ENCODE data around the gene HRAS. TPM values are rescaled to one million over a fixed set of nuclear protein-coding genes. Genes with fewer than 3 reads are reported as not detected.

Gene HRAS
- total RNA-seq, 1 donor from 2014 or later, result 21.2 TPM

DNA sequence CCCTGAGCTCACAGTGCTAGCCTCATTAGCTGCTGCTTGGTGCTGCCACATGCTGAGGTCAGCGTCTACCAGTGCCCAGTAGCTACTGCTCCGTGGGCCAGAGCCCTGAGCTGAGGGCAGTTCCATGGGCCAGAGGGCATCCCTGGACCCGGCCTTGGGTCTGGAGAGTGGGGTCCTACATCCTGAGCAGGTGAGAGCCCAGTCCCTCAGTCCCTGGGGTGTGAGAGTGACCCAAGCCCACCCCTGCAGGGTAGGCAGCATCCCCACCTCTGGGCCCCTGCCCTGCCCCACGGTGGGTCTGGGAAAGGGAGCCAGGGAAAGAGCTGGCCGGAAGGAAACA lies 15.3 kb upstream of the HRAS start:
- no peaks in the 10 kb centered on the region for H3K36me3 Mint-ChIP-seq
- H3K9me3 ChIP-seq (ENCODE audit: low read depth), result no peaks in the 10 kb centered on the region
- DNase-seq (ENCODE audit: low spot score), result no peak
- no peaks in the 10 kb centered on the region for H3K9me3 Mint-ChIP-seq
- peaks cover 10% of the 10 kb centered on the region for H3K4me1 Mint-ChIP-seq
- no peak overlapping the region for H3K4me3 ChIP-seq
- no peak overlapping the region for H3K4me2 ChIP-seq
- H3K27ac Mint-ChIP-seq, result no peak overlapping the region
- H3K27me3 ChIP-seq, result peaks cover 15% of the 10 kb centered on the region
- TF ChIP-seq EZH2 (IDR thresholded peaks at IDR 0.05) (no peak), EZH2phosphoT487 (IDR thresholded peaks at IDR 0.05) (no peak)
- TF ChIP-seq, protein P1, sequence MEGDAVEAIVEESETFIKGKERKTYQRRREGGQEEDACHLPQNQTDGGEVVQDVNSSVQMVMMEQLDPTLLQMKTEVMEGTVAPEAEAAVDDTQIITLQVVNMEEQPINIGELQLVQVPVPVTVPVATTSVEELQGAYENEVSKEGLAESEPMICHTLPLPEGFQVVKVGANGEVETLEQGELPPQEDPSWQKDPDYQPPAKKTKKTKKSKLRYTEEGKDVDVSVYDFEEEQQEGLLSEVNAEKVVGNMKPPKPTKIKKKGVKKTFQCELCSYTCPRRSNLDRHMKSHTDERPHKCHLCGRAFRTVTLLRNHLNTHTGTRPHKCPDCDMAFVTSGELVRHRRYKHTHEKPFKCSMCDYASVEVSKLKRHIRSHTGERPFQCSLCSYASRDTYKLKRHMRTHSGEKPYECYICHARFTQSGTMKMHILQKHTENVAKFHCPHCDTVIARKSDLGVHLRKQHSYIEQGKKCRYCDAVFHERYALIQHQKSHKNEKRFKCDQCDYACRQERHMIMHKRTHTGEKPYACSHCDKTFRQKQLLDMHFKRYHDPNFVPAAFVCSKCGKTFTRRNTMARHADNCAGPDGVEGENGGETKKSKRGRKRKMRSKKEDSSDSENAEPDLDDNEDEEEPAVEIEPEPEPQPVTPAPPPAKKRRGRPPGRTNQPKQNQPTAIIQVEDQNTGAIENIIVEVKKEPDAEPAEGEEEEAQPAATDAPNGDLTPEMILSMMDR (IDR thresholded peaks at IDR 0.05), result no peak
- no peak overlapping the region for H2AFZ ChIP-seq (replicated peaks)
- H3K9ac ChIP-seq, result no peak overlapping the region
- no peak overlapping the region for H3K4me3 Mint-ChIP-seq
- no peaks in the 10 kb centered on the region for H4K20me1 ChIP-seq (ENCODE audit: low read depth)
- no peak overlapping the region for H3K27ac ChIP-seq
- H3K27me3 Mint-ChIP-seq (ENCODE audit: insufficient read depth, low read depth), result peaks cover 5% of the 10 kb centered on the region
- H3F3A ChIP-seq (ENCODE audit: low read depth), result peaks cover 2% of the 10 kb centered on the region
- H3K36me3 ChIP-seq, result no peaks in the 10 kb centered on the region
- peaks cover 3% of the 10 kb centered on the region for H3K4me1 ChIP-seq
- no peaks in the 10 kb centered on the region for H3K79me2 ChIP-seq (ENCODE audit: low read depth)

DNA sequence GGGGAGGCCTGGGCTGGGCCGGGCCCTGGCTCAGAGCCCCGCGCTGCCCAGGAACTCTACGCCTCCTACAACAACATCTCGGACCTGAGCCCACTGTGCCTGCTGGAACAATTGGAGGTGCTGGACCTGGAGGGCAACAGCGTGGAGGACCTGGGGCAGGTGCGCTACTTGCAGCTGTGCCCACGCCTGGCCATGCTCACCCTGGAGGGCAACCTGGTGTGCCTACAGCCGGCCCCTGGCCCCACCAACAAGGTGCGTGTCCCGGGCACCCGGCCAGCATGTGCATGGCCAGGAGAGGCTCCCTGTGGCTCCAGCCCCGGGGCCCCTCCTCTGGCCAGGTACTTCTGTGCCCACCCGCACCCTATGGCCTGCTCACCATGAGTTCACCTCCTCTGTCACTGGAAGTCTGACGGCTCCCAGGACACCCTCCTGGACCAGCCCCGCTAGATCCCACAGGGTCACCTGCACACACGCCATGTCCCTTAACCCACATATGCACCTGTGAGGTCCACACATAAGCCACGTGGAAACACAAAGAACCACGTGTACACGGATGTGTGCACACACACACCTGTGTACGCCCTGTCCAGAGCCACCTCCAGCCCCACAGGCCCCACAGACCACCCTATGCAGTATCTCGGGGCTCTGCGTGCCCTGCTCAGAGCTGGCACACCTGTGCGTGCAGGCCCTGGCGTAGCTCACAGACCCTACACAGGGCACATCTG lies 14.8 kb upstream of the HRAS start:
- H3K27ac Mint-ChIP-seq, result peak overlapping the region; percentile 42
- H3K79me2 ChIP-seq (ENCODE audit: low read depth), result no peaks in the 10 kb centered on the region
- TF ChIP-seq EZH2 (IDR thresholded peaks at IDR 0.05), result no peak
- no peak for TF ChIP-seq EZH2phosphoT487 (IDR thresholded peaks at IDR 0.05)
- TF ChIP-seq, protein P1 (IDR thresholded peaks at IDR 0.05), result no peak
- peaks cover 9% of the 10 kb centered on the region for H3K27me3 ChIP-seq
- H3K9me3 ChIP-seq (ENCODE audit: low read depth), result no peaks in the 10 kb centered on the region
- H3K27ac ChIP-seq, result no peak overlapping the region
- no peak for DNase-seq (ENCODE audit: low spot score)
- H3K4me1 ChIP-seq, result peaks cover 3% of the 10 kb centered on the region
- no peak overlapping the region for H2AFZ ChIP-seq (replicated peaks)
- no peak overlapping the region for H3K4me2 ChIP-seq
- H3K27me3 Mint-ChIP-seq (ENCODE audit: insufficient read depth, low read depth), result peaks cover 5% of the 10 kb centered on the region
- no peaks in the 10 kb centered on the region for H3F3A ChIP-seq (ENCODE audit: low read depth)
- H3K36me3 Mint-ChIP-seq, result no peaks in the 10 kb centered on the region
- no peaks in the 10 kb centered on the region for H3K36me3 ChIP-seq
- no peaks in the 10 kb centered on the region for H4K20me1 ChIP-seq (ENCODE audit: low read depth)
- H3K4me3 ChIP-seq, result no peak overlapping the region
- H3K4me3 Mint-ChIP-seq, result no peak overlapping the region
- no peaks in the 10 kb centered on the region for H3K9me3 Mint-ChIP-seq
- no peak overlapping the region for H3K9ac ChIP-seq
- H3K4me1 Mint-ChIP-seq, result peaks cover 13% of the 10 kb centered on the region

DNA sequence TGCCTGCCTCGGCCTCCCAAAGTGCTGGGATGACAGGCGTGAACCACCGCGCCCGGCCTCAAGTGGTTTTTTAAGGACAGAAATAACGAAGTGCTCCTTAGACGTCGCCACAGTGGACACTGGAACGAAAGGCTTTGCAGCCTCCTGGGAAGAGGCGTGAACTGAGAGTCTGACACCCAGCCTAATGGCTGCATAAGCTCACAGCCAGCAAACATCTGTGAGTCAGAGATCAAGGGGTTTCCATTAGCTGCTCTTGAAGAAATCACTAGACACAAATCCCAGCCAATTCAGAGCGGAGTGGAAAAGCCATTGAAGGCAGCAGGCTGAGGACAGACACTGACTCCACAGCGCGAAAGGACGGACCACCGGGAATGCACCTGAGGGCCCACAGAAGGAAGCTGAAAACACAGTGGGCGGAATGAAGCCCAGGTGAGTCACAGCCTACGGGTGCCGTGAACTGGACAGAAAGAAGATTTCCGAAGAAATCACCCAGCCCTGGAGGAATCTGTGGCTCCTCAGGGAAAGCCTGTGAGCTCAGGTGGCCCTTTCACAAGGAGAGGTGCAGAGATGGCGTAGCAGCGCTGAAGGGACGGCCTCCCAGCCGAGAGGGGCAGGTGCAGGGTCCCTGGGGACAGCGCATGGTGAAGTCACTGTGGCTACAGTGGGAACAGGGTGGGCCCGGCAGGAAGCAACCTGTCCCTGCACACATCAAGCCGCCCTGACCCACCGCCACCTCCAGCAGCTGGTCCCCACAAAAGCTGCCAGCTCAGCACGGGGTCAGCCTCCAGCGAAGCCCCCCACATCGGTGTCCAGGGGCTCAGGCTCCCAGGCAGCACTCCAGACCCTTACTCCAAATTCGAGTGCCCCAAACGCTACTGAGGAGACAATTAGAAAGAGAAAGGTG lies 13.6 kb upstream of the HRAS start:
- H3K36me3 Mint-ChIP-seq, result no peaks in the 10 kb centered on the region
- H2AFZ ChIP-seq (replicated peaks), result no peak overlapping the region
- peaks cover 5% of the 10 kb centered on the region for H3K27me3 Mint-ChIP-seq (ENCODE audit: insufficient read depth, low read depth)
- TF ChIP-seq EZH2phosphoT487 (IDR thresholded peaks at IDR 0.05) (no peak), EZH2 (IDR thresholded peaks at IDR 0.05) (no peak)
- TF ChIP-seq, protein P1 (IDR thresholded peaks at IDR 0.05), result no peak
- no peak overlapping the region for H3K4me3 ChIP-seq
- H3K27me3 ChIP-seq, result no peaks in the 10 kb centered on the region
- no peak overlapping the region for H3K9ac ChIP-seq
- H3K9me3 ChIP-seq (ENCODE audit: low read depth), result no peaks in the 10 kb centered on the region
- H3F3A ChIP-seq (ENCODE audit: low read depth), result no peaks in the 10 kb centered on the region
- no peaks in the 10 kb centered on the region for H3K4me1 ChIP-seq
- H3K4me3 Mint-ChIP-seq, result peak overlapping the region; percentile 71
- H3K79me2 ChIP-seq (ENCODE audit: low read depth), result no peaks in the 10 kb centered on the region
- DNase-seq (ENCODE audit: low spot score), result no peak
- peaks cover 13% of the 10 kb centered on the region for H3K4me1 Mint-ChIP-seq
- H3K4me2 ChIP-seq, result no peak overlapping the region
- no peaks in the 10 kb centered on the region for H4K20me1 ChIP-seq (ENCODE audit: low read depth)
- peak overlapping the region; percentile 91 for H3K27ac Mint-ChIP-seq
- no peak overlapping the region for H3K27ac ChIP-seq
- no peaks in the 10 kb centered on the region for H3K36me3 ChIP-seq
- H3K9me3 Mint-ChIP-seq, result no peaks in the 10 kb centered on the region

All from neural progenitor cell (in vitro differentiated cells).